Heart left ventricle (tissue), 16 donors: Measurements from ENCODE around the gene TMEM39B. TPM values are rescaled to one million over a fixed set of nuclear protein-coding genes. Genes with fewer than 3 reads are reported as not detected.

Experiments used
- ATAC-seq, 4 donors: fragments of 200-7000 bp; cut with Tn5 transposase; one replicate each; pipeline ENCODE4 v1.9.1; 2020 to 2022; ENCODE audit warnings: moderate library complexity in 4 of 4, mild to moderate bottlenecking in 3 of 4, moderate number of reproducible peaks in 1 of 4
- DNase-seq, 5 donors: peaks; one replicate each; pipeline ENCODE4 v3.0.0-alpha.2; 2020
- H3K27ac ChIP-seq, 12 donors: fragments of 200-600 bp; sonication (generic) in 4 of 12; one replicate each; pipeline versions ENCODE4 v1.5.0 to v1.8.0; 2016 to 2022; ENCODE audit warnings: mild to moderate bottlenecking in 2 of 12
- H3K27me3 ChIP-seq, 9 donors: fragments of 200-600 bp; sonication (generic) in 2 of 9; one replicate each; pipeline versions ENCODE4 v1.5.1 to v1.8.0; 2016 to 2022; ENCODE audit warnings: mild to moderate bottlenecking in 3 of 9
- H3K36me3 ChIP-seq, 9 donors: fragments of 200-600 bp; sonication (generic) in 2 of 9; one replicate each; pipeline versions ENCODE4 v1.5.0 to v1.8.0; 2018 to 2022; ENCODE audit warnings: mild to moderate bottlenecking in 2 of 9
- H3K4me1 ChIP-seq, 12 donors: fragments of 200-600 bp; sonication (generic) in 4 of 12; one replicate each; pipeline versions ENCODE4 v1.5.0 to v1.8.0; 2016 to 2022; ENCODE audit warnings: mild to moderate bottlenecking in 3 of 12
- H3K4me3 ChIP-seq, 12 donors: fragments of 200-600 bp; sonication (generic) in 4 of 12; one replicate each; pipeline versions ENCODE4 v1.5.0 to v1.8.0; 2017 to 2022; ENCODE audit warnings: mild to moderate bottlenecking in 9 of 12, moderate library complexity in 4 of 12
- H3K9me3 ChIP-seq, 12 donors: fragments of 200-600 bp; sonication (generic) in 4 of 12; one replicate each; pipeline versions ENCODE4 v1.5.0 to v1.8.0; 2016 to 2022; ENCODE audit warnings: mild to moderate bottlenecking in 1 of 12
- POLR2A ChIP-seq, 2 donors: fragments of 450-650 bp; IDR thresholded peaks; one replicate each; pipeline ENCODE4 v1.6.1; 2017; ENCODE audit warnings: antibody characterized with exemption in 2 of 2, mild to moderate bottlenecking in 2 of 2, moderate library complexity in 2 of 2
- WGBS, 4 donors: extraction: QIAGEN DNeasy Blood & Tissue Kit in 2 of 4; methylation state at CpG; one replicate each; pipeline versions ENCODE4 v1.1.5 to v1.1.7; 2013 to 2018; 5-methylcytosine and 5-hydroxymethylcytosine counted together
- intact Hi-C, 10 donors: fragments of 100-400 bp; cut with DNase I; formaldehyde crosslinking; loops; one replicate each; pipeline versions ENCODE4 v1.11.1 to v1.14.2; 2022
- long read RNA-seq, 3 donors: library from polyadenylated mRNA; unstranded; transcript quantifications; one replicate each; pipeline ENCODE4 v2.0.0, GENCODE V29; 2020 to 2021
- polyA plus RNA-seq, 2 donors: library from polyadenylated mRNA; stranded (reverse); fragments of 200-250 nt; gene quantifications; one replicate each; pipeline ENCODE4 v1.2.3, GENCODE V29; 2013
- total RNA-seq, 9 donors: library from RNA; depleted of rRNA in 2 of 9; stranded (reverse); fragments of >200 nt in 2 of 9; fragmentation: NEBNext Ultra II Directional in 3 of 9; extraction: Animal tissue kit (Norgen Biotek cat#: 25700) in 3 of 9; gene quantifications; one replicate each; pipeline versions ENCODE4 v1.1.0 to v1.2.4, GENCODE V29; 2016 to 2023
- TF ChIP-seq, protein P1 (sequence below), 12 donors: fragments of 200-600 bp; sonication (generic) in 4 of 12; IDR thresholded peaks; one replicate each; pipeline versions ENCODE4 v1.5.0 to v1.8.0; 2018 to 2022; ENCODE audit warnings: antibody characterized with exemption in 12 of 12, mild to moderate bottlenecking in 5 of 12
- donor health status: ischemic (EF 13 %, LVEDD 7.1; RV severe dilation, severe dysfunction).
- donor health status: healthy with polysubstance abuse.
- donor health status: DM: no; HTN: yes; CAD: no.
- donor health status: DM: no; HTN: no; CAD: no.
- donor health status: ischemic (EF 25% LVEDD 6.9; RV normal size, moderate dysfunction).
- donor health status: ischemic (EF 25% LVEDD 5.7; RV mildly dilated, moderate dysfunction).
- donor health status: healthy.
- donor health status: DM: yes; HTN: yes; CAD: no.
- donor health status: ischemic (EF 35%, LVEDD 5.7; RV mildly dilated, moderate dysfunction).
- donor health status: nonischemic (EF 11% LVEDD 7.7; RV severe dilation, severe dysfunction).
- donor health status: DM: yes; HTN: yes; CAD: no.
- donor health status: PGD.
- donor health status: ischemic (EF 29% LVEDD 5.4; RV normal size, mild dysfunction).
- donor health status: nonischemic (EF 23%, LVEDD 6.1; RV moderate dilation, normal function).

TMEM39B gene
- 10 to 100 TPM in 1 of 9 donors, 1 to 10 TPM in 8; 2.7 to 15.1 (median 6.3) TPM for total RNA-seq
- 1 to 10 TPM; 4.5 to 6.8 TPM for polyA plus RNA-seq
- long read RNA-seq, donor 1, partial matches to known transcripts: 6 of 7 reads
- long read RNA-seq, donor 1, other reads (novel, unspliced or antisense): 1 of 7 reads
- long read RNA-seq, donor 2, transcript TMEM39B-201 (9 exons, 1,813 nt): major isoform, 18 of 37 reads
- long read RNA-seq, donor 2, partial matches to known transcripts: 15 of 37 reads
- long read RNA-seq, donor 2, other reads (novel, unspliced or antisense): 4 of 37 reads
- long read RNA-seq, donor 3, partial matches to known transcripts: 2 of 3 reads
- long read RNA-seq, donor 3, other reads (novel, unspliced or antisense): 0 of 3 reads

DNA sequence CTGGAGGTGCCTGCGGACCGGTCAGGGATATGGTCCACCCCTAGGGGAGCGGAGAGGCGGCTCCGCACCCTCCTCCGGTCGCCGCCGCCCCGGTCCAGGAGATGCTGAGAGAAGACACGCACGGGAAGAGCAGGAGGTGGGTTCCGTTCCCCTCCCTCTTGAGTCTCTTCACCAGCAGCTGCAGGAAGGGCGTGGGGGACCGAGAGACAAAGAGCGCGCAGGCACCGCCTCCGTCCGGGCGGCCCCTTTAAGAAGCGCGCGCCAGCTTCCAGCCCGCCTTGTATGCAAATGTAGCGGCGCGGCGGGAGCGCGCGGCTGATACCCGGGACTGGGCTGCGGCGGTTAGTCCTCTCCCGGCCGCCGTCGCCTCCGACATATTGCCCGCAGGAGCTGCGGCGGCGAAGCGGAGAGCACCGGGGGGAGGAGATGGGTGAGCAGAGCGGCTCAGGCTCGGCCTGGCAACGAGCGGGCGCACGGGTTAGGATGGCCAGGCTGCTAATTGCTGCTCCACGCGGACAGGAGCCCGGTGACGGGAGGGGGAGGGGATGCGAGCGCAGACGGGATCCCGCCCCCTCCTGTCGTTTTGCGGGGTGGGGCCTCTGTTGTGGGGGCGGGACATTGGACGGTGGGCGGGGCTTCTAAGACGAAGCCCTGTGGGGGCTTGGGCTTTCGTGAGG lies at the start of gene TMEM39B:
Gene TMEM39B (plus strand): TSS at position 318 of the 677 bp plus-strand sequence. CDS start 109 bp downstream, at position 427.
- peak within 1 kb of the TSS; percentile 48 to 86 (median 79) for H3K4me3 ChIP-seq
- peak within 1 kb of the TSS; percentile 79 to 98 (median 94) for H3K27ac ChIP-seq
- intact Hi-C loops: loop anchor here in 2 of 10 donors (1.0 to 2.0 kb wide), 2 partner anchors 35 to 36 kb away; partner anchors contain the start of gene KPNA6 (in 1 of the 2)
- ATAC-seq (peak; percentile 88 to 96 (median 96)), DNase-seq (peak; percentile 96 to 98 (median 97))
- H3K27me3 ChIP-seq: no peaks in the 10 kb centered on the region
- 0 to 1% (median 0%) methylated on average over 30 to 67 of the region's 67 CpGs for WGBS, 4 donors
- TF ChIP-seq, protein P1, sequence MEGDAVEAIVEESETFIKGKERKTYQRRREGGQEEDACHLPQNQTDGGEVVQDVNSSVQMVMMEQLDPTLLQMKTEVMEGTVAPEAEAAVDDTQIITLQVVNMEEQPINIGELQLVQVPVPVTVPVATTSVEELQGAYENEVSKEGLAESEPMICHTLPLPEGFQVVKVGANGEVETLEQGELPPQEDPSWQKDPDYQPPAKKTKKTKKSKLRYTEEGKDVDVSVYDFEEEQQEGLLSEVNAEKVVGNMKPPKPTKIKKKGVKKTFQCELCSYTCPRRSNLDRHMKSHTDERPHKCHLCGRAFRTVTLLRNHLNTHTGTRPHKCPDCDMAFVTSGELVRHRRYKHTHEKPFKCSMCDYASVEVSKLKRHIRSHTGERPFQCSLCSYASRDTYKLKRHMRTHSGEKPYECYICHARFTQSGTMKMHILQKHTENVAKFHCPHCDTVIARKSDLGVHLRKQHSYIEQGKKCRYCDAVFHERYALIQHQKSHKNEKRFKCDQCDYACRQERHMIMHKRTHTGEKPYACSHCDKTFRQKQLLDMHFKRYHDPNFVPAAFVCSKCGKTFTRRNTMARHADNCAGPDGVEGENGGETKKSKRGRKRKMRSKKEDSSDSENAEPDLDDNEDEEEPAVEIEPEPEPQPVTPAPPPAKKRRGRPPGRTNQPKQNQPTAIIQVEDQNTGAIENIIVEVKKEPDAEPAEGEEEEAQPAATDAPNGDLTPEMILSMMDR (IDR thresholded peaks at IDR 0.05): peak in 2 of 12 donors; percentile 4 to 24
- TF ChIP-seq POLR2A (IDR thresholded peaks at IDR 0.05): peak in 1 of 2 donors; percentile 51
- H3K36me3 ChIP-seq: peaks cover 0 to 28% (median 22%) of the 10 kb centered on the region in 9 donors
- H3K9me3 ChIP-seq: no peaks in the 10 kb centered on the region
- H3K4me1 ChIP-seq: peaks cover 0 to 52% (median 16%) of the 10 kb centered on the region in 12 donors

DNA sequence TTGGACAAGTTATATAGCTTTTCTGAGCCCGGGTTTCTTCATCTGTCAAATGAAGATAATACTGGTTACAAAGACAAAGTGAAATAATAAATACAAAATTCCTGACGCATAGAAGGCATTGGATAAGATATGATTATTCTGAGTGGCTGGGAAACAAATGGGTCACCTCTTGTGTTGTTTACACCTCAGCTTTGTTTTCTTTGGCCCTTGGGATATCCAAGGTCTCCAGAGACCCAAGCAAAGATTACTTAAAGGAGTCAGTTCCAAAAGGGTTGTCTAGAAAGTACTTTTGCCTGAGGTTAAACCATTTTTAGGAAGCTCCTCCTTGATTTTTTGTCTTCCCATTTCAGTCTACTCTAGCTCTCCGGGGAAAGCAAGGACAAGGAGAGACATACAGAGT lies 49.4 kb upstream of the TMEM39B start:
- H3K4me1 ChIP-seq: peaks cover 2 to 79% (median 53%) of the 10 kb centered on the region in 12 donors

DNA sequence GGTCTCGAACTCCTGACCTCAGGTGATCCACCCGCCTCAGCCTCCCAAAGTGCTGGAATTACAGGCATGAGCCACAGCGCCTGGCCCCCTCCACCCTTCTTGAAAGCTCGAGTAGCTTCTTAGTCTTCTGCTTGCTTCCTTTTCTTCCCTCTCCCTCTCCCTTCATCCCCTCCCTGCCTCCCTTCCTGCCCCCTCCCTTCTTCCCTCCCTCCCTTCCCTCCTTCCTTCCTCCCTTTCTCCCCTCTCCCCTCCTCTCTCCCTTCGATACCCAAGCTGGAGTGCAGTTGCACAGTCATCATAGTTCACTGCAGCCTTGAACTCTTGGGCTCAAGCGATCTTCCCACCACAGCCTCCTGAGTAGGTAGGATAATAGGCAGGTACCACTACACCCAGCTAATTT lies 47.2 kb upstream of the TMEM39B start:
- Histone ChIP-seq H3K27me3 (no peaks in the 10 kb centered on the region), H3K36me3 (peaks cover 0 to 61% (median 10%) of the 10 kb centered on the region in 9 donors), H3K4me1 (peaks cover 2 to 68% (median 40%) of the 10 kb centered on the region in 12 donors), H3K9me3 (no peaks in the 10 kb centered on the region), H3K27ac (no peak overlapping the region), H3K4me3 (no peak overlapping the region)
- no peak for TF ChIP-seq POLR2A (IDR thresholded peaks at IDR 0.05)
- TF ChIP-seq, protein P1 (IDR thresholded peaks at IDR 0.05): no peak
- 78 to 82% (median 80%) methylated on average over 6 of the region's 6 CpGs for WGBS, 4 donors
- no peak for ATAC-seq
- intact Hi-C loops: no loop called here
- no peak for DNase-seq

More for the DNA sequence above, 49.4 kb upstream of the TMEM39B start:
- H3K27ac ChIP-seq: peak overlapping the region in 2 of 12 donors; percentile 20 to 27
- TF ChIP-seq POLR2A (IDR thresholded peaks at IDR 0.05): no peak
- TF ChIP-seq, protein P1 (IDR thresholded peaks at IDR 0.05): no peak
- H3K9me3 ChIP-seq: no peaks in the 10 kb centered on the region
- ATAC-seq: no peak
- intact Hi-C loops: no loop called here
- no peak for DNase-seq
- H3K4me3 ChIP-seq: no peak overlapping the region
- WGBS, 4 donors: 45 to 53% (median 49%) methylated on average over 3 of the region's 3 CpGs
- H3K27me3 ChIP-seq: no peaks in the 10 kb centered on the region
- H3K36me3 ChIP-seq: peaks cover 0 to 56% (median 7%) of the 10 kb centered on the region in 9 donors

GRCh38 chr1:32028746-32029145 lies 44.0 kb upstream of the TMEM39B start:
- no peak overlapping the region for H3K27ac ChIP-seq
- 92 to 97% (median 94%) methylated on average over 3 of the region's 3 CpGs for WGBS, 4 donors
- intact Hi-C loops: no loop called here
- TF ChIP-seq, protein P1 (IDR thresholded peaks at IDR 0.05): no peak
- TF ChIP-seq POLR2A (IDR thresholded peaks at IDR 0.05): no peak
- DNase-seq (no peak), ATAC-seq (peak in 1 of 4 donors; percentile 20)
- peaks cover 0 to 38% (median 10%) of the 10 kb centered on the region in 9 donors for H3K36me3 ChIP-seq
- H3K9me3 ChIP-seq: no peaks in the 10 kb centered on the region
- H3K4me3 ChIP-seq: no peak overlapping the region
- H3K4me1 ChIP-seq: peaks cover 0 to 42% (median 17%) of the 10 kb centered on the region in 12 donors
- H3K27me3 ChIP-seq: no peaks in the 10 kb centered on the region
